Activated CD4-positive, alpha-beta T cell treated with anti-CD3 and anti-CD28 coated beads for 1 hour (primary cell): Measurements from ENCODE around the gene LCE3B.
"Not testable (repeated sequence)": the region's sequence is repeated elsewhere in the genome, so short reads cannot be mapped to it uniquely, and the experiment has no call there.

ENCODE experiments used
- DNase-seq: peaks from one replicate; pipeline ENCODE4 v3.0.0-alpha.2; 2020

LCE3B gene, protein sequence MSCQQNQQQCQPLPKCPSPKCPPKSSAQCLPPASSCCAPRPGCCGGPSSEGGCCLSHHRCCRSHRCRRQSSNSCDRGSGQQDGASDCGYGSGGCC

DNA sequence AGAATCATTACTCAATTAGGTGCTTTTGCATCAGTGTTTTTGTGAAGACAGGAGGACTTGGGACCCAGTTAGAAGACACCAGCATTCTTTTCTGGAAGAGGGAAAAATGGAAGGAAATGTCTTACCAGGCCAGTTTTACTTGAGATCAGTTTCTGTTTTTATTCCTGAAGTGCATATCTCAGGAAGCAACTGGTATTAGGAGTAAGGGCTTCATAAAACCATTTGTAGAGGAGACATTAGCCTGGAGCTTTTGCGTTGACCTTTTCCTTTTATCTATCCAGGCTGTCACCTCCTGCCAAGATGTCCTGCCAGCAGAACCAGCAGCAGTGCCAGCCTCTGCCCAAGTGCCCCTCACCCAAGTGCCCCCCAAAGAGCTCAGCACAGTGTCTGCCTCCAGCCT lies at the start of gene LCE3B:
LCE3B (plus strand) TSS at position 301 of the 400 bp plus-strand sequence; CDS start at position 301, 0 bp downstream.
- DNase-seq: no peak

DNA sequence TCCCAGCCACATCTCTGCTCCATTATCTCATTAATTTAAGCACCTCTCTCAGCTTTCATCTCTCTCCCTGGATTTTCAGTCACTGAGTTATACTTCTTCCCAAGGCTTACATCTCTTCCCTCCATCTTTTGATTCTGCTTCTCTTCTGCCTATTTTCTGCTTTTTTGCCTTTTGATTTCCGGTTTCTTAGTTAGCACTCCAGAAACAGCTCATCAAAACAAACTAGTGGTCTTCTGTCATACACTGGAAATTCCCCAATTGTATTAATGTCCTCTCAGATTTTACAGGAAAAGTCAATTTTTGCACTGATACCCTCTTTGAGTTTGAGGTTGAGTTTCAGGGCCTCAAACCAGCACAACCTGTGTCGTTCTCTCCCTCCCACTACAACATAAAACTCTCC lies 48.5 kb upstream of the LCE3B start:
- DNase-seq: no peak

DNA sequence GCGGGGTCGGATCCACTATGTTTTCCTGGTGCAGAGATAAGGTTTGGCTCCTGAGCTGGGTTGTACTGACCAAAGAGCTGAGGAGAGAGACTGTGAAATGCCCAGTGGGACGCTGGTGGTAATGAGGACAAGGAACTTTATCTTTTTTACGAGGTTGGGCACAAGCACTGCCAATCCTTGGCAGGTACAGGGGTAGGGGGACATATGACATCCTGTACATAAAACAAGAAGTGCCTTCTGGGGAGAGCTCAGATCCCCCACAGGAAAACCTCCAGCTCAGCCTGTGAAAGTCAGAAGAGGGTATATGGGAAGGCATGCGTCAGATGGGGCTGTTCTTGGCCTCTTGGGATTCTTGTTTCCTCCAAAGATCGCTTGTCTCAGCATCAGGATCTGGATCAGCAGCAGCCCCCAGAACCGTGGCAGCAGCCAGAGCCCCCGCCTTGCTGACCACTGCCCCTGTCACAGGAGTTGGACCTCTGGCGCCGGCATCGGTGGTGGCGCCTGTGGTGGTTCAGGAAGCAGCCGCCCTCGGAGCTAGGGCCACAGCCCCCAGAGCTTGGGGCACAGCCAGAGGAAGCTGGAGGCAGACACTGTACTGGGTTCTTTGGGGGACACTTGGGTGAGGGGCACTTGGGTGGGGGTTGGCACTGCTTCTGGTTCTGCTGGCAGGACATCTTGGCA lies 47.9 kb upstream of the LCE3B start:
- no peak for DNase-seq

DNA sequence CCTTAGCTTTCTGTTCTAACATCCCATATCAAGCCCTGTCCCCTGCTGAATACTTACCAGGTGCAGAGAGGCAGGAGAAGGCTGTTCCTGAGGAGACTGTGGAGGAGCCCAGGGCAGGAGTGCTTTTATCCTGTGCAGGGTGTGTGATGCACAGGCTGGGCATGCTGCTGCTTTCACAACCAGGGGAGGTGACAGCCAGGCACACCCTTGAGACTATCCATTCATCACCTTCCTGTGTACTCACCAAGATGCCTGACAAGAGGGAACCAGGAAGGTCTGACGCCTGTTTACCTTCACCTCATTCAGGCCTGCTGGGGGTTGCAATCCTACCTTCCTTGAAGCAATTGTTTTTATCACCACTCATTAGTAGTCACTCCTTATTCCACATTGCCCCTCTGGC lies 46.9 kb upstream of the LCE3B start, which contains the start of gene LCE3E:
LCE3E (minus strand) TSS at position 100 of the 400 bp plus-strand sequence. CDS start 572 bp downstream, outside the sequence.
- DNase-seq: no peak

DNA sequence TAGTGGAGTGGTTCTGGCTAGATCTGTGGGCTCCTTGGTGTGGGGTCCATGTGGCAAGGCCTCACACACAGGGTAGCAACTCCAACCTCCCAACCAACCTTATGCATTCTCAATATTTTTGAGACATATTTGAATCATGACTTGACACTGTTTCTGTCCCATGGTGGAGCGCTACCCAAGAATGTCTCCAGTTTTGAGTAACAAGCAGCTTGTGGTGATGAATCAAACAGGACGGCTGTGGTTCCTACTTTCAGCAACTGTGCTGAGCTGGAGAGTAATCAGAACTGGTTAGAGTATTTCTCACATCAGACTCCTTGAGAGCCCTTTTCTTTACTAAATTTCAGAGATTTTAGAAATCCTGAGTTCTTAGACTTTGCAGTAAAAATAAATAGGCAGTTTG lies 36.4 kb upstream of the LCE3B start:
- DNase-seq: no peak

DNA sequence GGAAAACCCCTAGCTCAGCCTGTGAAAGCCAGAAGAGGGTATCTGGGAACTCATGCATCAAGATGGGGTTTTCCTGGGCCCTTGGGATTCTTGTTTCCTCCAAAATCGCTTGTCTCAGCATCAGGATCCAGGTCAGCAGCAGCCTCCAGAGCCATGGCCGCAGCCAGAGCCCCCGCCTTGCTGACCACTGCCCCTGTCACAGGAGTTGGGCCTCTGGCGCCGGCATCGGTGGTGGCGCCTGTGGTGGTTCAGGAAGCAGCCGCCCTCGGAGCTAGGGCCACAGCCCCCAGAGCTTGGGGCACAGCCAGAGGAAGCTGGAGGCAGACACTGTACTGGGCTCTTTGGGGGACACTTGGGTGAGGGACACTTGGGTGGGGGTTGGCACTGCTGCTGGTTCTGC lies 34.1 kb upstream of the LCE3B start:
- DNase-seq: not testable (repeated sequence)

DNA sequence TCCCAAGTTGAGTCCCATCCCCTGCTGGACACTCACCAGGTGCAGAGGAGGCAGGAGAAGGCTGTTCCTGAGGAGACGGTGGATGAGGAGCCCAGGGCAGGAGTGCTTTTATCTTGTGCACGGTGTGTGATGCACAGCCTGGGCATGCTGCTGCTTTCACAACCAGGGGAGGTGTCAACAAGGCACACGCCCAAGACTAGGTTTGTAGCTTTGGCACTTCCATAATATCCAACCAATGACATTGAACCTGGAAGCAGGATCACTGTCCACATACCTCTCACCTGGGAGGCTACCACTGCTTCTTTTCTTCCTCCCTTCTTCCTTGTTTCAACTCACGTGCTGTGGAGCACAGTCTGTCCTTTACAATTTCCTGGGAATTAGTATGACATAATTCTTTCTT lies 33.2 kb upstream of the LCE3B start, which contains the start of gene LCE3D:
LCE3D (minus strand) TSS at position 84 of the 400 bp plus-strand sequence. CDS start 580 bp downstream, outside the sequence.
- no peak for DNase-seq

DNA sequence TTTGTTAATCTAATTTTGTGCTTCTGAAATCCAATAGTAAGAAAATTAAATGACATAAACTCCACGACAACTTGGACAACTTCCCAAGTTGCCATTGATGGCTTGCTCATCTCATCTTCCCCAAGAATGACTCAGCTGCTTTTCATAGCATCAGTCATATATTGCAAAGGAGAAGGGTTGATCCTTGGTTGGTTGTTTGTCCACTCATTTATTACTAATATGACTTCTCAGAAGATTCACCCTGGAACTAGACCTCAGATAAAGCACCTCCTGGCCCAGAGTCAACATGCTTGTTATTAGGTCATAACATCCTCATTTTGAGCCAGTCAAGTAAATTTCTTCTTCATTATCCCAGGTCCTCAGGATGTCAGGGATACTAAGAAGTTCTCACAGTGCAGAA lies 31.0 kb upstream of the LCE3B start:
- no peak for DNase-seq

DNA sequence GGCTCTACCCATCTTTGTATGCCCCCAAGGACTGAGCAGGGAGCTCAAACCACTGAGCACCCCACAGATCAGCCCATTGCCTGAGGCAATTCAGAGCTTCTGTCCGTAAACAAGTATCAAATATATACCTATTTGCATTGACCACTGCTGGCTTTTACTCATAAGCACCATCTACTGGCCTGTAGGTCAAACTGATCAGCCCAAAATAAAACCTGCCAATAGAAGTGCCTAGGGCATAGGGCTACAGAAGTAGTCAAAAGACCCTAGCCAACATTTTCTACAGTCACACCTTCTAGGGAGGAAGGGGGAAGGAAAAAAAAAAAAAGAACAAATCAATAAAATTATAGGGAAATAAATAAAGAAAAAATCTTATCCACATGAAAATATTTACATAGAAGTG lies 28.0 kb upstream of the LCE3B start:
- no peak for DNase-seq

DNA sequence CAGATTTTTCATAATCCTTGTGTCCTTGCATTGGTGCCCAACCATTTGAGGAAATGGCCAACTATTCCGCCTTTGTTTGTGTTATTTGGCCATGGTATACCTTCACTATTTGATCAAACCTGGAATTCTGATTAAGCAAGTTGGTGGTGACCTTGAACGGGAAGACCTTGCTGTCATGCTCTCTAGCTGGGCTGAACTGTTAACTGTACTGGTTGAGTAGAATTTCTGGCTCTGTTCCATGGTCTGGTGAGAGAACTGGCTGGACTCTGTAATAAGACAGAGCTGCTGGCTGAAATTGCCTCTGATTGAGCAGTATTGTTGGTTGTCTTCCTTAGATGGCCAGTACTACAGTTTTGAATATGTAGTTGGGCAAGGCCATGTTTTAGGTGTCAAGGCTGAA lies 16.6 kb upstream of the LCE3B start:
- no peak for DNase-seq

DNA sequence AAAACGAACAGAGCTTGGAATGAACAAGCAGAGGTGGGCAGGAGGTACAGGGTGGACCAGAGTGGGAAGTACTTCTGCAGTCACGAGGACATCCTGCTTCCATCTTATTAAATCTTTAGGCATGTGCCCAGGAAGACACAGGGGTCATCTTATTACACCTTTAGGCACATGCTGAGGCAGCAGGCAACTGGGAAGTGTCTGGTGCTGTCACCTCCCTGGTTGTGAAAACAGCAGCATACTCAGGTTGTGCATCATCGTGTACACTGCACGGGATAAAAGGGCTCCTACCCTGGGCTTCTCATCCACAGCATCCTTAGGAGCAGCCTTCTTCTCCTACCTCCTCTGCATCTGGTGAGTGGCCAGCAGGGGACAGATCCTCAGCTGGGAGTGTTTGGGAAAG lies 13.7 kb upstream of the LCE3B start, which contains the start of gene LCE3C:
LCE3C (plus strand) TSS at position 301 of the 400 bp plus-strand sequence. CDS start 498 bp downstream, outside the sequence.
- DNase-seq: no peak

DNA sequence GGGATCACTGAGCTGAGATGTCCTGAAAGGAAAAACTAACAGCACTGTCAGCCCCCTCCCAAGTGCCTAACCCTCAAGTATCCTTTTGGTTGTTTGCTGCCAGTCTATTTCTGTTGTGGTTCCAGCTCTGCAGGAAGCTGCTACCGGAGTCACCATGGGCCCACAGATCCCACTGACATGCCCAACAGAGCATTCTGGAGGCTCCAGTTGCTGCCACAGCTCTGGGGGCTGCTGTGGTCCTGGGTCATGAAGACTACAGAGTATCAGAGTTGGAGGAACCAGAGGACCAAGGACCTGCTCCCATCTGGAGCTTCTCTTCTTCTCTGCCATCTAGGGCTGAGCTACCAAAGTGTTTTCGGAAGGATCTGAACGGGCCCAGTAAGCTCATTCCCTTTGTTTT lies 8.4 kb downstream of the LCE3B start:
- no peak for DNase-seq

DNA sequence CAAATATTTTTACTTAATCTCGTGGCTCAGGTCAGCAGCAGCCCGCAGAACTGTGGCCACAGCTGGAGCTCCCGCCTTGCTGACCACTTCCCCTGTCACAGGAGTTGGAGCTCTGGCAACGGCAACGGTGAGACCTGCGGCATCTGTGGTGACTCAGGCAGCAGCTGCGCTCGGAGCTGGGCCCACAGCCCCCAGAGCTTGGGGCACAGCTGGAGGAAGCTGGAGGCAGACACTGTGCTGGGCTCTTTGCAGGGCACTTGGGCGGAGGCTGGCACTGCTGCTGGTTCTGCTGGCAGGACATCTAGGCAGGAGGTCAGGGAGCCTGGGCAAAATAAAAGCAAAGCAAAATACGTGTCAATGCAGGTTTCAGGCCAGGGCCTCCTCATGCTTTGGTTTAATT lies 9.2 kb downstream of the LCE3B start, which contains the start of gene LCE3A:
LCE3A (minus strand) TSS at position 301 of the 400 bp plus-strand sequence; CDS start at position 301, 0 bp downstream.
- DNase-seq: no peak

DNA sequence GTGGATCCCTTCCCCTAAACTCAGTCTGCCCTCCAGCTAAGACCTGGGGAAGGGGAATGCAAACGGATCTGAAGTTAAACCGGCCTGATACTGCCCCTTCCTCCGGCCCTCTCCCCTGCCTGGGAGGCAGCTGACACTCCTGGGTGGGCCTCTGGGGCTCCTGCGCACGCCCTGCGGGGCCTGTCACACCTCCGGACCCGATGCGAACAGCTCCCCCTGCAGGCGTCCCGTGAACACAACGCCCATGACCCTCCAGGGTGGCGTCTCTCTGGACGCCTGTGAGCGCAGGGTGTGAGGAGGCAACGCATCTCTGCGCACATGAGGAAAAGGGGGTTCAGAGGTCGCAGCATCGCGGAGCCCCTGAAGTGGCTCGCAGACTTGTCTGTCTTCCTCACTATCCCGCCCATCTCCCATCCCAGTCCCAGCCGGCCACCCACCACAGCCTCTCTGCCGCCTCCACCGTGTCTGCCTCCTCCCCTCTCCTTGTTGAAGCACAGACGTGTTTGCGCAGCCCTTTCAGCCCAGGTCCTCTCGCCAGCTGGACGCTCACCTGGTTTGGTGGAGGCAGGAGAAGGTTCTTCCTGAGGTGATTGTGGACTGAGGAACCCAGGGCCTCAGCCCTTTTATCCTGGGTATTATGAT lies 9.7 kb downstream of the LCE3B start:
- DNase-seq: no peak

DNA sequence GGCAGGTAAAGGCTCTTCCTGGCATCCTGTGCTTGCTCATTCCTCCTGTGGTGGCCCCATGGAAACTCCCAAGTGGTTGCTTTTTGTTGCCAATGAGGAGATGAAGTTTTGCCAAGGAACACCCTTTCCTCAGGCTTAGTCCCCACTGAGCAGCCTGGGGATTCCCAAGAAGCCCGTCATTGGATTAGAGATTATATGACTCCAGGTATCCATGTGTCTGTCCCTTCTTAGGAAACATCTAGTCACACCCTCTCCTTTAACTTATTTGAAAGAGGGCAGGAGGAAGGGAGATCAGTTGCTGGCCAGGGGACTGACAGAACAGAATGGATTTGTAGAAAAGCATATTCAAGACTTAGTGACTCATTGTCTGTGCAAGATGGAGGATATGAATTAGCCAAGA lies 13.1 kb downstream of the LCE3B start:
- no peak for DNase-seq

DNA sequence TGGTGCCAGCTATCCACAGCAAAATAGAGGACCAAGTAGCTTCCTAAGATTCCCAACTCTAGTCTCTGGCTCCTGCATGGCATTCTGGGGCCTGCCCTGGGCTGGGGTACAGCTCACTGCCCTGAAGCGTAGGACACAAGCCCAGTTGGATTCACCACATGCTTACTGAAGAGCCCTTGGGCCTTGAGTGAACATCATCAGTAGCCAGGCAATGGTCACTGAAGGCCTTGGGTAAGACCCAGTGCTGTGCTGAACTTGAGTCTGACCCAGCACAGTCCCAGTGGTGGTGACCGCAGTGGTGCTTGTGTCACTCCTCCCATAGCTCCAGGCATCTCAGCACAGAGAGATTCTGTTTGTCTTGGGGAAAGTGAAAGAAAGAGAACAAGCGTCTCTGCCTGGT lies 17.0 kb downstream of the LCE3B start:
- no peak for DNase-seq

DNA sequence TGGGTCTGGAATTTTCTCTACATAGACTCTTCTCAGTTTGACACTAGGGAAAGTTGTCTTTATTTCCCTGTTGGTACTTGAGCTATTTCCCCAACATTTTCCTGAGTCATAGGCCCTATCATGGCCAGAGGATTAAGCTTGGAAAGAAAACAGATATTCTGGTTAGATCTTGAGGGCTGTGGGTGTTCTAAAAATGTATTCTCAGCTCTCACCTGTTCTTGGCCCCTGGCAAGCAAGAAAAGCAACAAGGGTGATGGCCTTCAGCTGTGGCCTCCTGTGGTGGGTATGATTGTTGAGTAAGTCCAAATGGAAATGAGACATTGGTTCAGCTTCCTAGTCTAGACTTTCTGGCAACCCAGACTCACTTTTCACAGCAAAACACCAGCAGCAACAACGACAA lies 26.7 kb downstream of the LCE3B start:
- no peak for DNase-seq

DNA sequence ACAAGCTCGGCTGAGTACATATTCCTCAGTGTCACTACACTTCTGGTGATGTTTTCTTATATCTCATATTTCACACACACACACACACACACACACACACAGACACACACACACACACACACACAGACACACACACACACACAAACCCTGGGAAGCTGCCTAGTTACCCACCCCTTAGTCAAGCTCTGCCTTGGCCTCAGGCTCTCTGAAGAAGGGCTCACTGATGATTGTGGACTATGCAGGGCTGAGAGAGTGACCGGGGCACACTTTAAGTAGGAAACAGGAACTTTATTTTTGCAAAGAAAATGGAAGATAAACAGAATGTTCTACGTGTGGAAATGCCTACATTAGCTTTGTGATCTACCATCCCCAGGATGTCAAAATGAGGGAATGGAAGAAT lies 30.3 kb downstream of the LCE3B start:
- DNase-seq: no peak

DNA sequence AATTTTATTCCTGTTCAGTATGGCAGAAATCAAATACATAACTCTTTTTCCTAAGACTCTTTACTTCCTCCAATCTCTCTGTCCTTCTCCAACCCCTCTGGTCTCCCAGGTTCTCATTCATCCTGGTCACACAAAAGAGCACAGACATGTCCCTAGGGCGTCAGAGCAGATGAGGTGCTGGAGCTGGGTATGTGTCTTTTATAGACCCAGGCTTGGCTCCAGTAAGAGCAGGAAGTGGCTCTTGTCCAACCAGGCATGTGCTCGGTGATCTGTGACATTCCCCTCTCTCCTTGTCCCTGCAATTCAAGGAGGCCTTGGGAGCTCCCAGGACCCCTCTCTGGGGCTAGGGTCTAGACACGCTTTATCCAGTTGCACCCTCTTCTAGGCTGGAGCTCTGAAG lies 31.5 kb downstream of the LCE3B start:
- DNase-seq: no peak

DNA sequence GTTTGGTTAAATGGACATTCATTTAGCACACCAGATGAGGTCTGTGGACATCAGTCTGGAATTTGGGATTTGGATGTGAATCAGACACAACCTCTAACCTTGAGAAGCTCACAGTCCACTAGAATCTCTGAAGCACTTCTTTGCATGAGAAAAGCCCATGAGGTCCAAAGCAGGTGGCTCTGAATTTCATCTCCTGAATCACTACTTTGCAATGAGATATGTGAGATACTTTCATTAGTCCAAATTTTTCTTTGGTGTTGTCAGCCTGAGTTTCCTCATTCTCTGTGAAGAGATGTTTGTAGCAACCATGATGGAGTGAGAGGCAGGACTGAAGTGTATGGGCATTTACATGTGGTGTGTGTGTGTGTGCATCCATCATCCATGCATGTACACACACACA lies 33.0 kb downstream of the LCE3B start:
- no peak for DNase-seq

DNA sequence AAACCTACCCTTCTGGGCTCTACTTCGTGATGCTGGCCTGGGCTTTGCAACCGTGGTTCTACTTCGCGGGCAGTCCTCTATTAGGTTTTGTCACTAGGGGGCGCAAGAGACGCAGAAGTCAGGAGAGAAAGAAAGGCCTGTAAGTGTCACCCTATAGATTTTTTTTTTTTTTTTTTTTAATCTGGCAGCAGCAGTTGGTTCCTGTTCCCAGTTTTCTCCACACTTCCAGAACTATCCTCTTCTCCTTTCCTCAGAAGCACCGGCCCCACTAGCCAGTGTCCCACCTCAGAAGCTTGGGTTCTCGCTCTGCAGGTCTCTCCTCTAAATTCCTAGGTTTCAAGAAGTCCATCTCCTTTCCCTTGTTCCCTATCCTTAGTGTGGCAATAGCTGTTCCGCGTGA lies 40.5 kb downstream of the LCE3B start:
- DNase-seq: no peak

DNA sequence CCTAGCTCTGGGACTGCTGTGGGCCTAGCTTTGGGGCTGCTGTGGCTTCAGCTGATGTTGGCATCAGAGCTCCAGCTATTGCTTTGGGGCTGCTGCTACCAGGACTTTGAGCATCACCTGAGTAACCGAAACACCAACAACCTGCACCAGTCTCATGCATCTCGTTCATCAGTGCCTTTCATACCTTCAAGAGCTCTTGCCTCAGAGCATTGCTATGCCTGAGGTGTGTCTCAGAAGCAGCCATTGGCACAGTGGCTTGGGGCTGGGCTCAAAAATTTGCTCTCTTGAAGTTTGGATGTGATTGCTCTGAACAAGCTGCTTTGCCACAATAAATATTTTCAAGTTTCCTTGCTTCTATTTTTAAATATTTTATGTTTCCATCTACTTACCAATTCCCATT lies 42.8 kb downstream of the LCE3B start:
- no peak for DNase-seq

DNA sequence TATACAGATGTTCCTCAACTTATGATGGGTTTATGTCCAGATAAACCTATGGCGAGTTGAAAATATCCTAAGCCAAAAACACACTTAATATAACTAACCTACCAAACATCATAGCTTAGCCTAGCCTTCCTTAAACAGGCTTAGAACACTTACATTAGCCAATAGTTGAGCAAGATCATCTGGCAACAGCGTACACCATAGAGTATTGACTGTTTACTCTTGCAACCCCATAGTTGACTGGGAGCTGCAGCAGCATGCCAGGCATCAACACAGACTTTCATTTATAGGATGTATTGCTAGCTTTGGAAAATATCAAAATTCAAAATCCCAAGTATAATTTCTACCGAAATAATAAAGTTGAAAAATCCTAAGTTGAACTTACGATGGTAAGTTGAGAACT lies 44.1 kb downstream of the LCE3B start:
- DNase-seq: no peak

DNA sequence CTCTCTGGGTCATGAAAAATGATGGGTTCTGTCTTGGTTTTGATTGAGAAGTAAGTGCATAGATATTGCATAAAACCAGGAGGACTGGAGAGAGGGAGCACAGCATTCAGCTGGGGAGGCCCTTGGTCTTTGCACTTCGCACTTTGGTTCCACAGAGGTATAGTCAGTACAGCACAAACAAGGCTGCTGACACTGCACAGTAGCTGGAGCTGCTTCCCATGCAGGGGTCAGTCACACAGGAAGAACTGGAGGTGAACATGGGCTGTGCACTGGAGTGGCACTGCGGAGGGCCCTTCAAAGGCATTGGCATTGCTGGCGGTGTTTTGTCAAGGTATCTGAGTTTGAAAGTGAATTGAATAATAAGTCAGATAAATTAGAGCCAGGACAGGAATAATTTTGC lies 45.0 kb downstream of the LCE3B start:
- no peak for DNase-seq
